Adrenal gland (tissue), 12 donors: ENCODE data around the gene MROH2B. TPM values are rescaled to one million over a fixed set of nuclear protein-coding genes. Genes with fewer than 3 reads are reported as not detected.
"Not testable (repeated sequence)": the region's sequence is repeated elsewhere in the genome, so short reads cannot be mapped to it uniquely, and the experiment has no call there.

Experiments
- DNase-seq, 7 donors: peaks; one replicate each; pipeline ENCODE4 v3.0.0-alpha.2; 2019 to 2020
- H3K27ac ChIP-seq, 5 donors: fragments of 200-600 bp; sonication (generic) in 4 of 5; 1 replicate in 3 of 5; 2 replicates in 2 of 5; pipeline versions ENCODE4 v1.5.1 to v1.8.0; 2016 to 2020; ENCODE audit warnings: mild to moderate bottlenecking in 1 of 5
- H3K27me3 ChIP-seq: fragments of 200-600 bp; 2 replicates; pipeline ENCODE4 v1.8.0; 2021
- H3K36me3 ChIP-seq, 2 donors: fragments of 200-600 bp; replicated peaks in 1 of 2; 1 replicate in 1 of 2; 2 replicates in 1 of 2; pipeline versions ENCODE4 v1.5.1 to v1.8.0; 2018 to 2022
- H3K4me1 ChIP-seq, 2 donors: fragments of 200-600 bp; replicated peaks in 1 of 2; 1 replicate in 1 of 2; 2 replicates in 1 of 2; pipeline versions ENCODE4 v1.5.1 to v1.8.0; 2018 to 2021
- H3K4me3 ChIP-seq, 4 donors: fragments of 200-600 bp; sonication (generic) in 3 of 4; one replicate each; pipeline ENCODE4 v1.5.1; 2016 to 2018
- H3K9me3 ChIP-seq, 3 donors: fragments of 200-600 bp; sonication (generic) in 1 of 3; replicated peaks in 1 of 3; 1 replicate in 2 of 3; 2 replicates in 1 of 3; pipeline versions ENCODE4 v1.5.1 to v1.8.0; 2016 to 2021
- CTCF ChIP-seq, 6 experiments: fragments of 450-650 bp in 4 of 6; fragments of 200-600 bp in 2 of 6; sonication (generic) in 1 of 6; IDR thresholded peaks; 1 replicate in 5 of 6; 2 replicates in 1 of 6; pipeline versions ENCODE4 v1.5.1 to v1.8.0; 2016 to 2021; ENCODE audit warnings: antibody characterized with exemption in 6 of 6, mild to moderate bottlenecking in 2 of 6, moderate library complexity in 1 of 6
- POLR2A ChIP-seq, 2 donors: fragments of 450-650 bp; IDR thresholded peaks; one replicate each; pipeline ENCODE4 v1.6.1; 2017; ENCODE audit warnings: antibody characterized with exemption in 2 of 2, mild to moderate bottlenecking in 2 of 2, moderate library complexity in 1 of 2
- WGBS, 4 donors: extraction: QIAGEN DNeasy Blood & Tissue Kit in 2 of 4; methylation state at CpG; one replicate each; pipeline versions ENCODE4 v1.1.5 to v1.1.7; 2013 to 2017; 5-methylcytosine and 5-hydroxymethylcytosine counted together
- intact Hi-C, 2 donors: fragments of 100-400 bp; cut with DNase I; formaldehyde crosslinking; loops; one replicate each; pipeline versions ENCODE4 v1.14.1 to v1.15.0; 2022 to 2023
- polyA plus RNA-seq, 3 donors: library from polyadenylated mRNA; stranded (reverse); fragments of 200-250 nt in 2 of 3; fragments of 350-450 nt in 1 of 3; fragmentation: Illumina TruSeq in 1 of 3; extraction: RNeasy Lipid Tissue Mini Kit (QIAGEN cat#74804) in 1 of 3; gene quantifications; one replicate each; pipeline ENCODE4 v1.2.3, GENCODE V29; 2013 to 2014
- total RNA-seq, 9 donors: library from RNA; depleted of rRNA in 4 of 9; stranded (reverse); fragments of >200 nt in 4 of 9; fragments of 120-200 nt in 1 of 9; fragmentation: NEBNext Ultra II Directional in 1 of 9; extraction: Animal tissue kit (Norgen Biotek cat#: 25700) in 1 of 9; gene quantifications; one replicate each; pipeline versions ENCODE4 v1.1.0 to v1.2.4, GENCODE V29; 2013 to 2023
- donor health status: healthy with polysubstance abuse.
- donor health status: Bipolar disorder and iron deficiency.
- donor health status: DM: yes; HTN: yes; CAD: no.
- donor health status: DM: no; HTN: no; CAD: no.
- donor health status: DM: no; HTN: no; CAD: no.
- donor health status: DM: yes; HTN: yes; CAD: no.

Gene MROH2B
- total and polyA plus RNA-seq, 12 donors: 0.03 to 0.17 (median 0.06) TPM; not detected in 9

- H3K4me3 ChIP-seq: no peak overlapping the region
- no peak for DNase-seq
- no peaks in the 10 kb centered on the region for H3K36me3 ChIP-seq
- H3K4me1 ChIP-seq: no peaks in the 10 kb centered on the region
- H3K9me3 ChIP-seq: no peaks in the 10 kb centered on the region
- H3K27ac ChIP-seq: no peak overlapping the region
- intact Hi-C loops: no loop called here
- no peaks in the 10 kb centered on the region for H3K27me3 ChIP-seq
- TF ChIP-seq CTCF (IDR thresholded peaks at IDR 0.05): no peak
- TF ChIP-seq POLR2A (IDR thresholded peaks at IDR 0.05): no peak
These were observed 38.2 kb downstream of the MROH2B start for GRCh38 chr5:41032973-41033372.

GRCh38 chr5:41022600-41022999, 48.5 kb downstream of the MROH2B start:
- H3K27me3 ChIP-seq, H3K27ac ChIP-seq, H3K36me3 ChIP-seq, intact Hi-C loops, H3K9me3 ChIP-seq, H3K4me3 ChIP-seq, DNase-seq, H3K4me1 ChIP-seq: not testable (repeated sequence)
- WGBS, 4 donors: 90 to 96% (median 95%) methylated on average over 5 to 8 of the region's 8 CpGs

- peaks cover 9 to 15% of the 10 kb centered on the region in 2 donors for H3K4me1 ChIP-seq
- H3K4me3 ChIP-seq: no peak overlapping the region
- no peak for DNase-seq
- no peak overlapping the region for H3K27ac ChIP-seq
- intact Hi-C loops: no loop called here
- no peaks in the 10 kb centered on the region for H3K9me3 ChIP-seq
- no peaks in the 10 kb centered on the region for H3K36me3 ChIP-seq
- no peaks in the 10 kb centered on the region for H3K27me3 ChIP-seq
- WGBS, 4 donors: 63 to 71% (median 70%) methylated on average over 4 of the region's 4 CpGs
- no peak for TF ChIP-seq CTCF (IDR thresholded peaks at IDR 0.05)
- TF ChIP-seq POLR2A (IDR thresholded peaks at IDR 0.05): no peak
These were observed 58.8 kb downstream of the MROH2B start for GRCh38 chr5:41012318-41012717.

GRCh38 chr5:41010572-41010971, 60.6 kb downstream of the MROH2B start:
- no peaks in the 10 kb centered on the region for H3K9me3 ChIP-seq
- no peak for TF ChIP-seq CTCF (IDR thresholded peaks at IDR 0.05)
- TF ChIP-seq POLR2A (IDR thresholded peaks at IDR 0.05): no peak
- H3K36me3 ChIP-seq: no peaks in the 10 kb centered on the region
- intact Hi-C loops: no loop called here
- peaks cover 9 to 15% of the 10 kb centered on the region in 2 donors for H3K4me1 ChIP-seq
- no peak for DNase-seq
- H3K27ac ChIP-seq: no peak overlapping the region
- H3K27me3 ChIP-seq: no peaks in the 10 kb centered on the region
- H3K4me3 ChIP-seq: no peak overlapping the region
- 96 to 97% (median 97%) methylated on average over 6 of the region's 6 CpGs for WGBS, 4 donors

GRCh38 chr5:41009232-41009631, 61.9 kb downstream of the MROH2B start:
- intact Hi-C loops: no loop called here
- Histone ChIP-seq H3K9me3 (no peaks in the 10 kb centered on the region), H3K27me3 (no peaks in the 10 kb centered on the region), H3K4me1 (peaks cover 9 to 15% of the 10 kb centered on the region in 2 donors), H3K4me3 (no peak overlapping the region), H3K27ac (peak overlapping the region in 2 of 5 donors; percentile 35 to 54), H3K36me3 (no peaks in the 10 kb centered on the region)
- DNase-seq: peak; percentile 38 to 82 (median 54)
- 59 to 73% (median 66%) methylated on average over 4 of the region's 4 CpGs for WGBS, 4 donors
- TF ChIP-seq POLR2A (IDR thresholded peaks at IDR 0.05) (no peak), CTCF (IDR thresholded peaks at IDR 0.05) (no peak)
